Central memory CD8-positive, alpha-beta T cell (primary cell): ENCODE measurements around the gene ADAM8.

ENCODE experiments used
- ATAC-seq: fragments of 150-1000 bp; cut with Tn5 transposase; replicated peaks from 2 replicates; pipeline ENCODE4 v1.10.0; 2022; ENCODE audit warnings: mild to moderate bottlenecking, moderate FRiP score, moderate number of reproducible peaks; ENCODE audit not compliant: poor library complexity, severe bottlenecking; ENCODE audit errors: extremely low read depth
- DNase-seq, 2 donors: peaks; one replicate each; pipeline ENCODE4 v3.0.0; 2021; ENCODE audit warnings: low spot score in 2 of 2
- H3K27ac Mint-ChIP-seq: one replicate; pipeline ENCODE4 v1.8.0; 2022; ENCODE audit warnings: low read depth, mild to moderate bottlenecking, moderate library complexity, mixed read lengths
- H3K27me3 Mint-ChIP-seq: one replicate; pipeline ENCODE4 v1.8.0; 2022; ENCODE audit warnings: mixed read lengths
- H3K36me3 Mint-ChIP-seq: one replicate; pipeline ENCODE4 v1.8.0; 2022; ENCODE audit warnings: mild to moderate bottlenecking, moderate library complexity, mixed read lengths; ENCODE audit not compliant: insufficient read depth
- H3K4me1 Mint-ChIP-seq: one replicate; pipeline ENCODE4 v1.8.0; 2022; ENCODE audit warnings: mixed read lengths
- H3K4me3 Mint-ChIP-seq: one replicate; pipeline ENCODE4 v1.8.0; 2022; ENCODE audit warnings: mild to moderate bottlenecking, moderate library complexity, mixed read lengths
- H3K9me3 Mint-ChIP-seq: one replicate; pipeline ENCODE4 v1.8.0; 2022; ENCODE audit warnings: mixed read lengths

Gene ADAM8

DNA sequence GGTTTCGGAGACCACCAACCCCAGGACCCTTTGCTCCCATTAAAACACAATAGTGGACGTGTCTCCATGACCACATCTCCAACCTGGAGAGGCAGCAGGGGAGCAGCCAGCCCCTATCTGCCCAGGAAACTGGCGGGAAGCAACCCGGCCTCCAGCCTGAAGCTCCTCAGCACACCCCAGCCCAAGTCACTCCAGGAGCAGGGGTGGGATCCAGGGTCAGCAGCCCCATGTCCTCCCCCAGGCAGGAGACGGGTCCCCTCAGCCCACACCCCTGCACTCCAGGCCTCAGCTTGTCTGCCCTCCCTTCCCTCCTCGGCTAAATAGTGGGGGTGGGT lies 601 bp downstream of the ADAM8 start:
- H3K4me1 Mint-ChIP-seq, result peaks cover 36% of the 10 kb centered on the region
- H3K27ac Mint-ChIP-seq, result peak overlapping the region; percentile 97
- no peak for DNase-seq
- ATAC-seq, result no peak
- H3K9me3 Mint-ChIP-seq, result no peaks in the 10 kb centered on the region
- peaks cover 34% of the 10 kb centered on the region for H3K36me3 Mint-ChIP-seq
- H3K4me3 Mint-ChIP-seq, result peak overlapping the region; percentile 88
- no peaks in the 10 kb centered on the region for H3K27me3 Mint-ChIP-seq

DNA sequence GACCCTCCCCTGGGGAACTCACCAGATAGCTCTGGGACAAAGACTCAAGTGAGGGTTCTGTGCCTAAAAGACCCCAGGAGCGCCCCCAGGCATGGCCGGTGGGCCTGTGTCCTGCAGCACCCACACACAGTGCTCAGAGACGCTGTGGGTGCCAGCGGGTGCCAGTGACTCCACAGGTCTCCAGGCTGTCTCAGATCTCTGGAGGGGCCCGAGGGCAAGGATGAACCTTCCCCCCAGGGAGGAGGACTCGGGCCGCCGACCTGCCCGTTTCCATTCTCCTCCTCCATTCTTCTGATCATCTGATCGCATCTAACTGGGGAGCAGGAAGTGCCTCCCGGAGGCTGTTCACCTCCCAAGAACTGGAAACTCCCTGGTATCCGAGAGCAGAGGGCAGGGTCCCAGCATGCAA lies 980 bp downstream of the ADAM8 start:
- H3K9me3 Mint-ChIP-seq, result no peaks in the 10 kb centered on the region
- DNase-seq, result no peak
- no peaks in the 10 kb centered on the region for H3K27me3 Mint-ChIP-seq
- H3K4me3 Mint-ChIP-seq, result peak overlapping the region; percentile 88
- H3K36me3 Mint-ChIP-seq, result peaks cover 35% of the 10 kb centered on the region
- ATAC-seq, result peak; percentile 21
- peak overlapping the region; percentile 97 for H3K27ac Mint-ChIP-seq
- peaks cover 36% of the 10 kb centered on the region for H3K4me1 Mint-ChIP-seq

DNA sequence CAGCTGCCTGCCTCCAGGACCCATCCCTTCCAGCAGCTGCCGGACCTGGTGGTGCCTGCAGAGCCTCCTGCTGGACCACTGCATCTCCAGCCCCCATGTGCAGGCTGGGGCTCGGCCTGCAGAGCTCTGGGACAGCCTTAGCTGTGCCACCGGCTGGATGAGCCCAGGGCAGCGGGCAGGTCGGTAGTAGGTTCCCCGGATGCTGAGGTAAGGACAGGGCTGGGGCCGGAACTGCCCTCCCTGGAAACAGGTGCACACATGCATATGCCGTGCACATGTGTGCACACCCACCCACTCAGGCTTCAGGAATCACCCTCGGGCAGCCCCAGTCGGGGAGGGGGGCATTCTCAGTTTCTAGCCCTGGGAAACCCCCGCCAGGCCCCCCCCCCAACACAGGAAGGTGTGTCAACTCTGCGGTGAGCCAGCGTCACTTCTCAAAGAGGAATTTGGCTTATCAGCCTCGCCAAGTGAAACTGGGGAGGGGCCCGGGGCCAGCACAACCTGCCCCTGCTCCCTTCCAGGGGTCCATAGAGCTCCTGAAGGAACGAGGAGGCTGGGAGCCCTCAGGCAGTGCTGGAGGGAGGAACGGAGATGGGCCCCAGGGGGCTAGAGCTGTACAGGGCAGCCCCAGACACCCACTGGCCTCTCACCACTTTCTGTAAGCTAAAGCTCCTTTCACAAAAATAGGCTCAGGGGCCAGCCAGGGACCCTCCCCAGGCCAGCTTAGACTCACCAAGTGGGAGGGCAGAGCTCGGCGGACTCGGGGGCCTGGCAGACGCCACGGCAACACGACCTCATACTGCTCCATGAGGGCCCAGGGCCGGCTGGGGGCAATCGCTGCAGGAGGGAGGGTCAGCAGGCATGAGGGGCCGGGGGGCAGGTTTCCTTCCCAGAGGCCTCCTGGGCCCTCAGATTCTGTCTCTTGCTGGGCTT lies 1.7 kb downstream of the ADAM8 start:
- DNase-seq (peak; percentile 56 to 70), ATAC-seq (peak; percentile 59)

DNA sequence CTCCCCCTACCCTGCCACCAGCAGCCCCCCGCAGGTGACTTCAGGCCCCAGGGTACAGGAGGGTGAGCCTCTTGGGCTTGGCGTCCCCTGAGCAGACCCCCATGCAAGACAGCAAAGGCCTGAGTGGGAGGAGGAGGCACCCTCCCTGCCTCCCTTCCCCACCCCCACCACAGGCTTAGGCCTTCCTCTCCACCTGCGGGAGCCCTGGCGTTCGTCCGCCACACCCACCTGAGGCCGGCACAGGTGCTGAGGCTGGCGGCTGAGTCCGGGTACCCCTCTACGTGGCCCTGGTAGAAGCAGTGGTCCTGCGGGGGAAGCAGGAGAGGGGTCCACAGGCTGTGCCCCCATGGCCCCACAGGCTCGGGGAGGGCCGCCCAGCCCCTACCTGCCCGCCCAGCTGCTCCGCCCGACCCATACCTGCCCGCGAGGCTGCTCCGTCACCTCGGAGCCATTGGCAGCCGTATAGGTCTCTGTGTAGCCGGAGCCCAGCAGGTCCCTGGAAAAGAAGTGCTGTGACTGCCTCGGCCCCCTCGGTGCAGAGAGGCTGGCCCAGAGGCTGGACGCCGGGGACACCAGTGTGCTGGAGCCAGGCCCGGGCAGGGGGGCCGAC lies 3.0 kb downstream of the ADAM8 start:
- Mint-ChIP-seq H3K4me1 (peaks cover 23% of the 10 kb centered on the region), H3K9me3 (no peaks in the 10 kb centered on the region), H3K27ac (peak overlapping the region; percentile 97), H3K36me3 (peaks cover 39% of the 10 kb centered on the region), H3K27me3 (no peaks in the 10 kb centered on the region), H3K4me3 (peak overlapping the region; percentile 37)
- DNase-seq, result no peak
- no peak for ATAC-seq

More for the DNA sequence above, 1.7 kb downstream of the ADAM8 start:
- H3K36me3 Mint-ChIP-seq, result peaks cover 38% of the 10 kb centered on the region
- peak overlapping the region; percentile 97 for H3K27ac Mint-ChIP-seq
- no peaks in the 10 kb centered on the region for H3K9me3 Mint-ChIP-seq
- no peaks in the 10 kb centered on the region for H3K27me3 Mint-ChIP-seq
- H3K4me1 Mint-ChIP-seq, result peaks cover 36% of the 10 kb centered on the region
- H3K4me3 Mint-ChIP-seq, result peak overlapping the region; percentile 88

DNA sequence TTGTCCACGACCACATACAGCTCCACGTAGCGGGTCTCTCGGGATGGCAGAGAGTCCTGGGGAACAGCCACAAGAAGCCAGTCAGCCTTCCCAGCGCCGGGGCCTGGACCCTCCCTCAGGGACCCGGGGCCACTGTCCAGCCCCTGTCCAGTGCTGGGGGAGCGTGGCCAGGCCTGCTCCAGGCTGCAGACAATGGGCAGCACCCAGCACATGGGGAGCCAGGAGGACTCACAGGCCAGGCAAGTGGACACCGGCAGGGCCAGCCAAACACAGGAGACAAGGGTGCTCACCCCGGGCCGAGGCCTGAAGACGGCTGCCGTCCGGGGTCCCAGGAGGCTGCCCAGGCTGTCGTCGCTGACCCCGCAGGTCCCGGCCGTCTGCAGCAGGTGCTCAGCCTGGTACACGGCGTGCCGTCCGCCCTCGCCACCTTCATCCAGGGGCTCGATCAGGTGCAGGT lies 3.7 kb downstream of the ADAM8 start:
- peaks cover 34% of the 10 kb centered on the region for H3K36me3 Mint-ChIP-seq
- H3K27me3 Mint-ChIP-seq, result no peaks in the 10 kb centered on the region
- H3K4me1 Mint-ChIP-seq, result peaks cover 17% of the 10 kb centered on the region
- ATAC-seq (no peak), DNase-seq (no peak)
- peak overlapping the region; percentile 37 for H3K4me3 Mint-ChIP-seq
- H3K9me3 Mint-ChIP-seq, result no peaks in the 10 kb centered on the region
- H3K27ac Mint-ChIP-seq, result no peak overlapping the region

DNA sequence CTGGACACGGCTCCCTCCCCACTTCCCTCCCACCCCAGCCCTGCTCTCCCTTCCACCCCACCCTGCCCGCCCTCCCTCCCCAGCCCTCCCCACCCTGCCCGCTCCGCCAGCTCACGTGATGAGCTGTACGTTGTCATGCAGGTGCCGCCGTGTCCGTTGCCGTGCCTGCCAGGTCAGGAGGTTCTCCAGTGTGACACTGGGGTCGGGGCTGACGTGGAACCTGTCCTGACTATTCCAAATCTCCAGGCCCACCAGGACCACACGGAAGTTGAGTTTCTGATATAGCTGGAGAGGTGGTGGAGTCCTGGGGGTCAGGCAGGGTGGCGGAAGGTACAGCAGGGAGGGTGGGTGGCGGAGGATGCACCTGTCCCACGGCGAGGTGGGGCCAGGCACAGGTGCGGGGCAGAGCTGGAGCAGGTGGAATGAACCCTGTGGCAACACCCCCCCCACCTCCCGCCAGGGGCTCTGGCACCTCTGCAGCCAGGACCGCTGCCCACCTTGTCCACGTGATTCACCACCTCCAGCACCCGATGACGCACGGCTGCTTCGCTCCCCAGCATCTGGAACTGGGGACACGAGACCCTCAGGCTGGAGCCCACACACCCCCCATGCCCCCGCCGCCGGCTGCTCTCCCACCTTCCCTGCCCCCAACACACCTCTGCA lies 4.2 kb downstream of the ADAM8 start:
- Mint-ChIP-seq H3K4me3 (no peak overlapping the region), H3K36me3 (peaks cover 34% of the 10 kb centered on the region), H3K9me3 (no peaks in the 10 kb centered on the region), H3K27ac (no peak overlapping the region), H3K4me1 (peaks cover 11% of the 10 kb centered on the region), H3K27me3 (no peaks in the 10 kb centered on the region)
- DNase-seq (no peak), ATAC-seq (no peak)

DNA sequence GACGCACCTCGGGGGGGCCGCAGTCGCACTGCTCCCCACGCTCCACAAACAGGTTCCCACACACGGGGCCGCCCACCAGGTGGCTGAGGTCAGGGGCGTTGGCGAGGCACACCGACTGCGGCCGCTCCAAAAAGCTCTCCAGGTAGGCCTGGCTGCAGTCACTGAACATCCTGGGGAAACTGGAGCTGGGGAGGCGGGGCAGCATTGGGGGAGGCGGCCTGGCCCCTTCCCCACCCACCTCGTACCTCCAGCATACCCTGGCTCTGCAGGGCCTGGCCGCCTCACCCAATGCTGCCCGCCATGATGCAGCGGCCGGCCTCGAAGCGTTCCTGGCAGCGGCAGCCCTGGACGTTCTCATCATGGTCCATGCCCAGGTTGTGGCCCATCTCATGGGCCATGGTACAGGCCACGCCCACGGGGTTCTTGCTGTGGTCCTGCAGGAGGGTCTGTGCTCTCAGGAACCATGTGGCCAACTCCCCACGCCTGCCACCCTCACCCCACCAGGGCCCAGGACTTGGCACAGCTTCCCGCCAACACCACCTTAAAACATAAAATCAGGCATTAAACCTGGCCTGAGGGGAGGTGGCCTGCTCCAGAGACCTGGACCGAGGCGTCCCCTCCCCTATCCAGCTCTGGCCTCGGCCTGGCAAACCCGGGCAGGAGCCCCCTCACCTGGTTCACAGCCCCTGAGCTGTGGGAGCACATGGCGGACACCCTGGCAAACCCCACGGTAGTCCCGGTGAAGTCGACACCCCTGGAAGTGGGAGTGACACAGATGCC lies 5.0 kb downstream of the ADAM8 start:
- no peak for ATAC-seq
- H3K27ac Mint-ChIP-seq, result no peak overlapping the region

DNA sequence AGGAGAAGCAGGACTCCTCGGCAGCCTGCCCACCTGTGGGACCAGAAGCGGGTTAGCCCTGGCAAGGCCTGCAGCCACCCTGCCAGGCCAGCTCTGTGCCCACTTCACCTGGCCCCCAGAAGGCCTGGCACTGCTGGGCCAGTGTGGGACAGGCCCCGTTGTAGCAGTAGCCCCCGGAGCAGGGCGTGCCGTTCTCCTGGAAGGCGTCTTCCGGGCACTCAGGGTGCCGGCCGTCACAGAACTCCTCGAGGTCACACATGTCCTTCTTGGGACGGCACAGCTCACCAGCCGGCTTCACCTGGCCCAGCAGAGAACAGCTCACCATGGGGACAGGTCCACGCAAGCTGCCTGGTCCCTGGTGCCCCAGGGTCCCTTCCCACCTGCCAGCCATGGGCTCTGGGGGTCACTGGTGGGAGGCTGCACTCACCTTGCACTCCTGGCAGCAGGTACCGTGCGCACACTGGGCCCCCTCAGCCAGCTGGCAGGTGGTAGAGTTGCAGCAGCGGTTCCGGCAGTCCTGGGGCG lies 5.8 kb downstream of the ADAM8 start:
- H3K27ac Mint-ChIP-seq, result no peak overlapping the region
- H3K4me1 Mint-ChIP-seq, result peaks cover 4% of the 10 kb centered on the region
- H3K27me3 Mint-ChIP-seq, result no peaks in the 10 kb centered on the region
- no peak overlapping the region for H3K4me3 Mint-ChIP-seq
- DNase-seq (no peak), ATAC-seq (no peak)
- peaks cover 33% of the 10 kb centered on the region for H3K36me3 Mint-ChIP-seq
- no peaks in the 10 kb centered on the region for H3K9me3 Mint-ChIP-seq

More for the DNA sequence above, 5.0 kb downstream of the ADAM8 start:
- H3K27me3 Mint-ChIP-seq, result no peaks in the 10 kb centered on the region
- no peaks in the 10 kb centered on the region for H3K9me3 Mint-ChIP-seq
- H3K4me3 Mint-ChIP-seq, result no peak overlapping the region
- DNase-seq, result no peak
- H3K36me3 Mint-ChIP-seq, result peaks cover 36% of the 10 kb centered on the region
- H3K4me1 Mint-ChIP-seq, result peaks cover 9% of the 10 kb centered on the region

DNA sequence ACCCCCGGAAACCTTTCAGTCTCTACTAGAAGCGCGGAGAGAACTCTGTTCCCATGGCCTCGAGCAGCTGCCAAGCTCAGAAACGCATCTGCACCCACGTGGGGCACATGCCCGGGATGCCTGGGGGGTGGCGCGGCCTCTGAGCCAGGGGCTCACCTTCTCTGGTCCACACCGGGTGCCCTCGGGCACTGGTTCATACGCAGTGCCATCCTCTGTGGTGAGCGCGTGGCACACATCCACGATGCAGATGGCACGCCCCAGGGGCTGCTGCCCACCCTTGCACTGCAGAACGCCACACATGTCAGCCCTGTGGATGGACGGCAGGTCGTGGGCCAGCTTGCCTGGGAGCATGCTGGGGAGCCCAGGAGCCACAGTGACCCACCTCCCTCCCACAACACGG lies 6.5 kb downstream of the ADAM8 start:
- H3K27ac Mint-ChIP-seq, result no peak overlapping the region
- no peaks in the 10 kb centered on the region for H3K9me3 Mint-ChIP-seq
- H3K4me3 Mint-ChIP-seq, result no peak overlapping the region

DNA sequence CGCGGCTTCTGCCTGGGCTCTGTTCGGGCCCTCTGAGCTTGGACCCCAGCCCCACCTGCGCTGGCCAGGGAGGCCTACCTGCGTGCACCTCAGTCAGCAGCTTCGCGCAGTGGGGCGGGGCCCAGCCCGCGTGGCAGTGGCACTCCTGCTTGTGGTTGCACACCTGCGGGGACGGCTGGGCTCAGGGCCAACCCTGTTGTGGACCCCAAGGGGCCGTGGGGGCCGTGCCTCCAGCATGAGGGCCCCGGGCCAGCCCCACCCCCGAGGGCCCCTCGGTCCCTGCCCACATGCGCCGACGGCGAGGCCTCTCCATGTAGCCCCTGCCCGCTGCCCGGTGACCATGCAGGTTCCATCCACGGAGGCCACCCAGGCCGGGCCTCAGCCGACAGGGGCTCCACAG lies 7.3 kb downstream of the ADAM8 start:
- H3K4me3 Mint-ChIP-seq, result no peak overlapping the region
- ATAC-seq (no peak), DNase-seq (no peak)
- no peaks in the 10 kb centered on the region for H3K9me3 Mint-ChIP-seq
- H3K36me3 Mint-ChIP-seq, result peaks cover 32% of the 10 kb centered on the region
- peaks cover 11% of the 10 kb centered on the region for H3K4me1 Mint-ChIP-seq
- no peak overlapping the region for H3K27ac Mint-ChIP-seq
- no peaks in the 10 kb centered on the region for H3K27me3 Mint-ChIP-seq

More for the DNA sequence above, 6.5 kb downstream of the ADAM8 start:
- no peak for DNase-seq
- peaks cover 34% of the 10 kb centered on the region for H3K36me3 Mint-ChIP-seq
- ATAC-seq, result no peak
- no peaks in the 10 kb centered on the region for H3K27me3 Mint-ChIP-seq
- H3K4me1 Mint-ChIP-seq, result peaks cover 3% of the 10 kb centered on the region

DNA sequence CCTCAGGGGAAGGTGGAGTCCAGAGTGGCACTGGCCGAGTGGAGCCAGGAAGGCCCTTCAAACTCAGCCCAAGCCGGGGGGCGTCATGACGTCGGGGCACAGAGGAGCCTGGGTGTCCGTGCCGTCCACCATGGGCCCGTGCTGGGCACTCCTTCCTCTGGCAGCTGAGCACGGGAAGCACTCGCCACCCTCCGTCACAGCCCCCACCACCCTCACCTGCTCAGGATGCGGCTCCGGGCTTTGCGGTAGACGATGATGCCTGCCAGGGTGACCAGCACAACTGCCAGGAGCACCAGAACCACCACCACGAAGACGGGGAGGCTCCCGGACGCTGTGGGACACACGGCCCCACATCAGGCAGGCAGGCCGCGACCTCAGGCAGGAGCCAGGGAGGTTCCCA lies 8.1 kb downstream of the ADAM8 start:
- Mint-ChIP-seq H3K27me3 (no peaks in the 10 kb centered on the region), H3K4me3 (no peak overlapping the region), H3K36me3 (peaks cover 35% of the 10 kb centered on the region), H3K27ac (no peak overlapping the region), H3K4me1 (peaks cover 19% of the 10 kb centered on the region), H3K9me3 (no peaks in the 10 kb centered on the region)
- DNase-seq (no peak), ATAC-seq (no peak)

DNA sequence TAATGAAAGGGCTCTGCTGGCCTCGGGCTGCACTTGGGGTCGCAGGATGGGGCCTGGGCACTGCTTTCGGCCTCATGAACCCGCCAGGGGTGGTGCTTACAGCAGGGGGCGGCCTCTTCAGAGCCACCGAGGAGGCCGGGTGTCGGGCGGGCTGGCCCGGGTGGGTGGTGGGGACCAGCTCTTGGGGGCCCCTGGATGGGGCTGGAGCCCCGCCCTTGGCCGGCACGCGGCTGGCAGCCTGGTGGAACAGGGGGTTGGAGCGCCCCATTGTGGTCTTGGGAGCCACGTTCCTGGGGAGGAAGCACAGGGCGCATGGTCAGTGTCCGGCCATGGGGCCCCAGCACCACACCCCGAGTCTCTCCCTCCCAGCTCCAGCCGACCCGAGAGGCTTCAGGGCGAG lies 8.8 kb downstream of the ADAM8 start:
- no peak for DNase-seq

More for the DNA sequence above, 8.8 kb downstream of the ADAM8 start:
- H3K27ac Mint-ChIP-seq, result no peak overlapping the region
- H3K27me3 Mint-ChIP-seq, result no peaks in the 10 kb centered on the region
- H3K9me3 Mint-ChIP-seq, result no peaks in the 10 kb centered on the region
- peaks cover 38% of the 10 kb centered on the region for H3K36me3 Mint-ChIP-seq
- no peak overlapping the region for H3K4me3 Mint-ChIP-seq
- H3K4me1 Mint-ChIP-seq, result peaks cover 20% of the 10 kb centered on the region
- ATAC-seq, result no peak
